ENCODE measurements around the gene KCNS1.

- TF ChIP-seq MAX (IDR thresholded peaks at IDR 0.05) (no peak), USF1 (IDR thresholded peaks at IDR 0.05) (no peak), RAD21 (IDR thresholded peaks at IDR 0.05; ENCODE audit: low read depth) (no peak), TEAD4 (IDR thresholded peaks at IDR 0.05) (no peak), FOXM1 (IDR thresholded peaks at IDR 0.05; ENCODE audit: borderline replicate concordance, low read depth) (no peak), CREB1 (IDR thresholded peaks at IDR 0.05; ENCODE audit: low read depth) (no peak), NFIC (IDR thresholded peaks at IDR 0.05) (no peak), TAF1 (IDR thresholded peaks at IDR 0.05; ENCODE audit: low read depth) (no peak)
These were observed 18.8 kb upstream of the KCNS1 start for GRCh38 chr20:45119556-45120266.
